Keratinocyte (primary cell): Measurements from ENCODE around the gene ATP13A3. TPM values are rescaled to one million over a fixed set of nuclear protein-coding genes. Genes with fewer than 3 reads are reported as not detected.

Source experiments
- DNase-seq: peaks from one replicate; pipeline ENCODE4 v3.0.0-alpha.2; 2011; ENCODE audit warnings: low read depth, missing footprints, low spot score
- FAIRE-seq: peaks from 2 replicates; lab custom pipeline; 2011; peaks lifted over from hg19 to GRCh38; lab: Jason Lieb, UNC
- H2AFZ ChIP-seq: 2 replicates; pipeline ENCODE4 v1.6.0; 2012; ENCODE audit warnings: low read length, control low read depth, inconsistent platforms; ENCODE audit not compliant: control insufficient read depth
- H3K27ac ChIP-seq: 2 replicates; pipeline ENCODE4 v1.5.1; 2011; ENCODE audit warnings: low read length; ENCODE audit not compliant: control insufficient read depth, insufficient read depth
- H3K27me3 ChIP-seq: 3 replicates; pipeline ENCODE4 v1.6.0; 2011; ENCODE audit warnings: low read length; ENCODE audit not compliant: control insufficient read depth, insufficient read depth; ENCODE audit errors: extremely low read depth
- H3K36me3 ChIP-seq, 2 experiments: 2 replicates in 1 of 2; 3 replicates in 1 of 2; pipeline ENCODE4 v1.5.1; 2011; ENCODE audit warnings: low read length in 2 of 2, mild to moderate bottlenecking in 1 of 2; ENCODE audit not compliant: control insufficient read depth in 2 of 2, insufficient read depth in 2 of 2; ENCODE audit errors: extremely low read depth in 1 of 2
- H3K4me1 ChIP-seq: 3 replicates; pipeline ENCODE4 v1.5.1; 2011; ENCODE audit warnings: low read length; ENCODE audit not compliant: control insufficient read depth, insufficient read depth; ENCODE audit errors: extremely low read depth
- H3K4me2 ChIP-seq: 3 replicates; pipeline ENCODE4 v1.6.0; 2011; ENCODE audit warnings: low read depth, low read length; ENCODE audit not compliant: control insufficient read depth, insufficient read depth; ENCODE audit errors: extremely low read depth
- H3K4me3 ChIP-seq, 3 experiments: fragments of 200-600 bp in 1 of 3; sonication (generic) in 1 of 3; 2 replicates in 2 of 3; 3 replicates in 1 of 3; pipeline ENCODE4 v1.5.1; 2011 to 2016; ENCODE audit warnings: low read length in 3 of 3, mild to moderate bottlenecking in 3 of 3, control low read depth in 2 of 3, inconsistent platforms in 1 of 3, low read depth in 1 of 3, mixed read lengths in 1 of 3, mixed run types in 1 of 3, moderate library complexity in 1 of 3; ENCODE audit not compliant: control insufficient read depth in 2 of 3, insufficient read depth in 2 of 3; ENCODE audit errors: extremely low read depth in 1 of 3
- H3K79me2 ChIP-seq: 2 replicates; pipeline ENCODE4 v1.6.0; 2012; ENCODE audit warnings: low read length; ENCODE audit not compliant: control insufficient read depth, insufficient read depth
- H3K9ac ChIP-seq: 3 replicates; pipeline ENCODE4 v1.6.0; 2011; ENCODE audit warnings: low read length; ENCODE audit not compliant: control insufficient read depth, insufficient read depth; ENCODE audit errors: extremely low read depth
- H3K9me1 ChIP-seq: 3 replicates; pipeline ENCODE4 v1.6.0; 2011; ENCODE audit warnings: low read length; ENCODE audit not compliant: control insufficient read depth, insufficient read depth; ENCODE audit errors: extremely low read depth
- H3K9me3 ChIP-seq: 2 replicates; pipeline ENCODE4 v1.5.1; 2012; ENCODE audit warnings: low read depth, low read length; ENCODE audit not compliant: control insufficient read depth
- H4K20me1 ChIP-seq: 3 replicates; pipeline ENCODE4 v1.6.0; 2011; ENCODE audit warnings: low read length; ENCODE audit not compliant: control insufficient read depth, insufficient read depth; ENCODE audit errors: extremely low read depth
- CTCF ChIP-seq, 3 experiments: IDR thresholded peaks in 1 of 3; conservative IDR thresholded peaks in 1 of 3; optimal IDR thresholded peaks in 1 of 3; 2 replicates in 2 of 3; 3 replicates in 1 of 3; pipeline versions ENCODE3 to v1.5.1; 2011; ENCODE audit warnings: low read length in 3 of 3, mild to moderate bottlenecking in 3 of 3, moderate library complexity in 2 of 3, control low read depth in 1 of 3, inconsistent platforms in 1 of 3; ENCODE audit not compliant: insufficient read depth in 2 of 3; ENCODE audit errors: extremely low read depth in 1 of 3
- EZH2 ChIP-seq: IDR thresholded peaks from one replicate; pipeline ENCODE4 v1.6.1; 2012; ENCODE audit warnings: inconsistent platforms, mild to moderate bottlenecking, low read length, moderate library complexity
- dilution Hi-C: fragments of 300-500 bp; cut with MboI; formaldehyde crosslinking; loops from one replicate; pipeline ENCODE4 v1.7.0; 2020; ENCODE audit warnings: low sequenced_read_pairs; ENCODE audit not compliant: extremely low pct_ligation_motif_present
- polyA plus RNA-seq, 5 experiments: library from polyadenylated mRNA; depleted of rRNA in 3 of 5; stranded (reverse) in 3 of 5; stranded (forward) in 1 of 5; unstranded in 1 of 5; fragments of >200 nt; gene quantifications; 1 replicate in 1 of 5; 2 replicates in 3 of 5; 3 replicates in 1 of 5; pipeline versions ENCODE4 v1.2.1 to v1.2.3, GENCODE V29; 2011 to 2012; ENCODE audit warnings: missing spikeins in 2 of 5, low read depth in 1 of 5, low replicate concordance in 1 of 5

Gene ATP13A3
- polyA plus RNA-seq, 1 donor (not counting 4 experiments of a cell fraction or from before 2014, with no cell fraction given), result 103 TPM

GRCh38 chr3:194418671-194419070, 68.1 kb downstream of the ATP13A3 start:
- dilution Hi-C loops, result no loop called here
- Histone ChIP-seq H3K79me2 (no peaks in the 10 kb centered on the region), H3K4me3 (no peak overlapping the region), H3K4me1 (no peaks in the 10 kb centered on the region), H3K27ac (no peak overlapping the region), H3K9ac (no peak overlapping the region), H3K27me3 (no peaks in the 10 kb centered on the region), H4K20me1 (no peaks in the 10 kb centered on the region), H2AFZ (no peak overlapping the region), H3K9me3 (no peaks in the 10 kb centered on the region), H3K36me3 (peaks cover 12 to 15% of the 10 kb centered on the region in 2 experiments), H3K4me2 (no peak overlapping the region), H3K9me1 (no peaks in the 10 kb centered on the region)
- TF ChIP-seq CTCF (optimal IDR thresholded peaks at IDR 0.05 in 1 of 3, IDR thresholded peaks at IDR 0.05 in 1 of 3, conservative IDR thresholded peaks at IDR 0.05 in 1 of 3; ENCODE audit: extremely low read depth in 1 of 3, insufficient read depth in 2 of 3, low read length in 3 of 3) (no peak), EZH2 (no peak)
- DNase-seq, result no peak
- peak; percentile 23 for FAIRE-seq

GRCh38 chr3:194407423-194407822, 79.4 kb downstream of the ATP13A3 start:
- Histone ChIP-seq H3K4me3 (no peak overlapping the region), H3K27me3 (no peaks in the 10 kb centered on the region), H3K36me3 (peaks cover 12 to 26% of the 10 kb centered on the region in 2 experiments), H3K79me2 (no peaks in the 10 kb centered on the region), H3K9me1 (no peaks in the 10 kb centered on the region), H2AFZ (no peak overlapping the region), H3K4me2 (no peak overlapping the region), H3K27ac (no peak overlapping the region), H3K9me3 (no peaks in the 10 kb centered on the region), H3K9ac (no peak overlapping the region), H3K4me1 (no peaks in the 10 kb centered on the region), H4K20me1 (no peaks in the 10 kb centered on the region)
- FAIRE-seq (no peak), DNase-seq (no peak)
- dilution Hi-C loops, result no loop called here
- TF ChIP-seq EZH2 (no peak), CTCF (optimal IDR thresholded peaks at IDR 0.05 in 1 of 3, IDR thresholded peaks at IDR 0.05 in 1 of 3, conservative IDR thresholded peaks at IDR 0.05 in 1 of 3; ENCODE audit: extremely low read depth in 1 of 3, insufficient read depth in 2 of 3, low read length in 3 of 3) (no peak)
